Stomach (tissue), 4 donors: ENCODE data around the gene G0S2.

ENCODE experiments used
- CTCF ChIP-seq, 7 experiments: fragments of 450-650 bp in 4 of 7; fragments of 200-600 bp in 3 of 7; sonication (generic) in 3 of 7; IDR thresholded peaks; one replicate each; pipeline ENCODE4 v1.5.1; 2016 to 2019; ENCODE audit warnings: antibody characterized with exemption in 7 of 7, control low read depth in 2 of 7, mild to moderate bottlenecking in 1 of 7
- POLR2A ChIP-seq, 4 donors: fragments of 450-650 bp; IDR thresholded peaks; one replicate each; pipeline ENCODE4 v1.6.1; 2016; ENCODE audit warnings: antibody characterized with exemption in 4 of 4, control low read depth in 2 of 4, mild to moderate bottlenecking in 1 of 4, moderate library complexity in 1 of 4
- POLR2AphosphoS5 ChIP-seq, 3 donors: sonication (generic); formaldehyde crosslinking; IDR thresholded peaks; one replicate each; pipeline ENCODE4 v1.6.1; 2016; ENCODE audit warnings: antibody characterized with exemption in 3 of 3

GRCh38 chr1:209625791-209626285 is 49.4 kb upstream of the G0S2 start:
- no peak for TF ChIP-seq POLR2AphosphoS5 (IDR thresholded peaks at IDR 0.05)
- TF ChIP-seq CTCF (IDR thresholded peaks at IDR 0.05): no peak
- no peak for TF ChIP-seq POLR2A (IDR thresholded peaks at IDR 0.05)
